Transverse colon (tissue), 4 donors: ENCODE data around the gene ATG7. TPM values are rescaled to one million over a fixed set of nuclear protein-coding genes. Genes with fewer than 3 reads are reported as not detected.
A peak's percentile ranks its signal among the peaks of the same experiment; 100 is the strongest.
"Not testable (repeated sequence)": the region's sequence is repeated elsewhere in the genome, so short reads cannot be mapped to it uniquely, and the experiment has no call there.

Experiments
- DNase-seq: peaks from one replicate; pipeline ENCODE4 v3.0.0-alpha.2; 2019
- H3K27ac ChIP-seq, 4 donors: fragments of 200-600 bp; sonication (generic); 2 replicates each; pipeline ENCODE4 v1.5.1; 2016 to 2018; ENCODE audit warnings: inconsistent platforms in 4 of 4
- H3K27me3 ChIP-seq: fragments of 200-600 bp; sonication (generic); 2 replicates; pipeline ENCODE4 v1.5.1; 2017; ENCODE audit warnings: inconsistent platforms
- H3K36me3 ChIP-seq, 4 donors: fragments of 200-600 bp; sonication (generic); 2 replicates each; pipeline ENCODE4 v1.5.1; 2017 to 2019; ENCODE audit warnings: inconsistent platforms in 4 of 4
- H3K4me1 ChIP-seq, 4 donors: fragments of 200-600 bp; sonication (generic); 2 replicates each; pipeline ENCODE4 v1.5.1; 2017 to 2020; ENCODE audit warnings: inconsistent platforms in 4 of 4
- H3K4me3 ChIP-seq, 4 donors: fragments of 200-600 bp; sonication (generic); 1 replicate in 1 of 4; 2 replicates in 3 of 4; pipeline versions ENCODE4 v1.5.1 to v1.6.1; 2017 to 2019; ENCODE audit warnings: inconsistent platforms in 4 of 4
- H3K9me3 ChIP-seq, 2 donors: fragments of 200-600 bp; sonication (generic); 2 replicates each; pipeline ENCODE4 v1.5.1; 2017 to 2019; ENCODE audit warnings: inconsistent platforms in 2 of 2
- EP300 ChIP-seq: sonication (generic); formaldehyde crosslinking; IDR thresholded peaks from one replicate; pipeline ENCODE4 v1.6.1; 2017; ENCODE audit warnings: antibody characterized with exemption, low read depth
- POLR2A ChIP-seq: fragments of 450-650 bp; IDR thresholded peaks from one replicate; pipeline ENCODE4 v1.6.1; 2016; ENCODE audit warnings: antibody characterized with exemption, mild to moderate bottlenecking, moderate library complexity
- POLR2AphosphoS5 ChIP-seq, 3 donors: sonication (generic); formaldehyde crosslinking; IDR thresholded peaks; one replicate each; pipeline ENCODE4 v1.6.1; 2016; ENCODE audit warnings: antibody characterized with exemption in 3 of 3
- WGBS, 2 donors: methylation state at CpG; one replicate each; pipeline ENCODE4 v1.1.5; 2018; ENCODE audit warnings: low coverage in 1 of 2; 5-methylcytosine and 5-hydroxymethylcytosine counted together
- in situ Hi-C, 4 donors: fragments of 200-750 bp; cut with MboI; loops; one replicate each; pipeline versions ENCODE4 v1.15.0 to v1.15.1; 2017; ENCODE audit warnings: low sequenced_read_pairs in 3 of 4, low pct_ligation_motif_present in 1 of 4, low pct_unique_long_range_greater_than_20kb in 1 of 4
- intact Hi-C: fragments of 100-400 bp; cut with DNase I; formaldehyde crosslinking; loops from one replicate; pipeline ENCODE4 v1.15.1; 2023; ENCODE audit warnings: low total_unique reads
- total RNA-seq, 4 donors: library from RNA; depleted of rRNA; stranded (reverse); fragments of >200 nt; gene quantifications; one replicate each; pipeline ENCODE4 v1.1.0, GENCODE V29; 2016
- TF ChIP-seq, protein P1 (sequence below), 5 experiments: fragments of 200-600 bp in 3 of 5; fragments of 450-650 bp in 2 of 5; sonication (generic) in 3 of 5; IDR thresholded peaks; 1 replicate in 2 of 5; 2 replicates in 3 of 5; pipeline ENCODE4 v1.5.1; 2016 to 2017; ENCODE audit warnings: antibody characterized with exemption in 5 of 5, inconsistent platforms in 3 of 5, mild to moderate bottlenecking in 2 of 5, moderate library complexity in 1 of 5

The ATG7 gene
- total RNA-seq, 4 donors from 2014 or later: 44.5 to 122 (median 75.0) TPM

DNA sequence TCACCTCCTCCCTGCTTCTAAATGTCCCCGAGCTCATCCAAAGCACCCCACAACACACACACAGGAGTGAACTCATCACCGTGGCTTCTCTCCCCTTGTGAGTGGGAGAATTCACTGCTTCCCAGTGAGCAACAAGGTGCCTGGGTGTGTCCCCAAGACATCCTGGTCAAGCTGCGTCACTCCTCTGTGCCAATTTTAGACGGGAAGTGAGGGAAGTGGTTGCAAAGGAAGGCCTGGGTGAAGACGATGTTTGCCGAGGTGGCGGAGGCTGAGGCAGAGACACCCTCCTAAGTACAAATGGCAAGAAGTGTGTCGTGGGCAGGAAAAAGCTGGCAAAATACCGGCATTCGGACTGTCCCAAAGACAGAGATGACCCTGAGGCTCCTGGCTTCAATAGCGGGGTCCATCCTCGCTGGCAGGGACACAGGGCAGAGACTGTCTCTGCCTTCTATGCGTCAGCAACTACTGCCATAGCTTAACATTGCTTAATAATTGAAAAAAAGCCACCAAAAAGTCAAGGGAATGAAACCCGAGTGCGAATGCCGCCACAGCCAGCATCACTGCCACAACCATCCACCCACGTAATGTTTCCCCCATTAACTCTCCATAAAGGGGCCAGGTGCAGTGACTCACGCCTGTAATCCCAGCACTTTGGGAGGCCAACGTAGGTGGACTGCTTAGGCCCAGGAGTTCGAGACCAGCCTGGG lies 298.7 kb downstream of the ATG7 start:
- H3K27ac ChIP-seq: peak overlapping the region; percentile 77 to 89 (median 84)
- H3K4me3 ChIP-seq: no peak overlapping the region
- H3K36me3 ChIP-seq: no peaks in the 10 kb centered on the region
- no peaks in the 10 kb centered on the region for H3K27me3 ChIP-seq
- WGBS, 2 donors: 83 to 90% methylated on average over 8 to 20 of the region's 20 CpGs
- peaks cover 0 to 26% (median 9%) of the 10 kb centered on the region in 4 donors for H3K4me1 ChIP-seq
- intact Hi-C loops: no loop called here
- DNase-seq: no peak
- no peaks in the 10 kb centered on the region for H3K9me3 ChIP-seq
- in situ Hi-C loops: no loop called here
- no peak for TF ChIP-seq POLR2AphosphoS5 (IDR thresholded peaks at IDR 0.05)

DNA sequence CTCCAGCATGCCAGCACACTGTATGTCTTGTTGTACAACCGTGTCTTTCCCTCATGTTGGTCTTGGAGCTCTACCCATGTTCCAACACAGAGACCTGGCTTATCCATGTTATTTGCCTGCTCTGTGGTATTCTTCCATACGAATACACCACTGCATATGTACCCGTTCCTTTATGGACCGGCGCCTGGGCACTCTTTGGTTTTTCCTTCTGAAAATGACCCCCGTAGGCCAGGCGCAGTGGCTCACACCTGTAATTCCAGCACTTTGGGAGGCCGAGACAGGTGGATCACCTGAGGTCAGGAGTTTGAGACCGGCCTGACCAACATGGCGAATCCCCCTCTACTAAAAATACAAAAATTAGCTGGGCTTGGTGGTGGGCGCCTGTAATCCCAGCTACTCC lies 300.5 kb downstream of the ATG7 start:
- 96% methylated on average over 11 of the region's 11 CpGs; no CpG with 5 or more reads in 1 of the 2 donors for WGBS, 2 donors
- H3K36me3 ChIP-seq, H3K27me3 ChIP-seq, H3K4me3 ChIP-seq, in situ Hi-C loops, H3K9me3 ChIP-seq, DNase-seq, H3K27ac ChIP-seq, intact Hi-C loops: not testable (repeated sequence)
- H3K4me1 ChIP-seq: peaks cover 0 to 26% (median 9%) of the 10 kb centered on the region in 4 donors

DNA sequence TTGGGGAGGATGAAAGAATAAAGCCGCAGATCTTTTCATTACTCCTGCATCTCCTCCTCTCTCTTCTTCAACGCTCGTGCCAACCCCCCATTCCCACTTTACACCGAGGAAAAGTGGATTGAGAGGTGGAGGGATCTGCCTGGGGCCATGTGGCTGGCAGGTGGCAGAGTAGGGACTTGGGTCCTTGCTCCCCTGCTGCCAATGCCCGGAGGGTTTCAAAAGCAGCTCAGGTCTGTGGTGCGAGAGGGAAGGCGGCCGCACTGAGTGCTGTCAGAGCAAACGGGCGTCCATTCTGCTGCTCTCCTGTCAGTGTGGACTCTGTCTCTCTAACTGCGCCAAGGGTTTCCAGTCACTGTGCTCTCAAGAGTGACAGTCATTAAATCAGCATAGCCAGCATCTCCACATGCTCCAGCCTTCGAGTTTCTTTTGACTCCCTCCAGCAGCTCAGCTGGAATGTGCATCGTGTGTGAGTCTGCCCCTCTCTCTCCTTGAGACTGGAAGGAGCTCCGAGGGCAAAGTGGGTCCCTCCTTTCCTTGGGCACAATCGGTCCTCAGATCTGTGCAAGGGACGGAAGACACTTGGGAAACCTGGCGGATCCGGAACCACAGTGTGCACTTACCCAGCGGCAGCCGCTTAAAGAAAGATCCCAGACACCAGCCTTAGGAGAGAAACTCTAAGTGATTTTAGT lies 302.9 kb downstream of the ATG7 start:
- TF ChIP-seq POLR2AphosphoS5 (IDR thresholded peaks at IDR 0.05) (no peak), POLR2A (no peak), EP300 (no peak)
- TF ChIP-seq, protein P1, sequence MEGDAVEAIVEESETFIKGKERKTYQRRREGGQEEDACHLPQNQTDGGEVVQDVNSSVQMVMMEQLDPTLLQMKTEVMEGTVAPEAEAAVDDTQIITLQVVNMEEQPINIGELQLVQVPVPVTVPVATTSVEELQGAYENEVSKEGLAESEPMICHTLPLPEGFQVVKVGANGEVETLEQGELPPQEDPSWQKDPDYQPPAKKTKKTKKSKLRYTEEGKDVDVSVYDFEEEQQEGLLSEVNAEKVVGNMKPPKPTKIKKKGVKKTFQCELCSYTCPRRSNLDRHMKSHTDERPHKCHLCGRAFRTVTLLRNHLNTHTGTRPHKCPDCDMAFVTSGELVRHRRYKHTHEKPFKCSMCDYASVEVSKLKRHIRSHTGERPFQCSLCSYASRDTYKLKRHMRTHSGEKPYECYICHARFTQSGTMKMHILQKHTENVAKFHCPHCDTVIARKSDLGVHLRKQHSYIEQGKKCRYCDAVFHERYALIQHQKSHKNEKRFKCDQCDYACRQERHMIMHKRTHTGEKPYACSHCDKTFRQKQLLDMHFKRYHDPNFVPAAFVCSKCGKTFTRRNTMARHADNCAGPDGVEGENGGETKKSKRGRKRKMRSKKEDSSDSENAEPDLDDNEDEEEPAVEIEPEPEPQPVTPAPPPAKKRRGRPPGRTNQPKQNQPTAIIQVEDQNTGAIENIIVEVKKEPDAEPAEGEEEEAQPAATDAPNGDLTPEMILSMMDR (IDR thresholded peaks at IDR 0.05): no peak

DNA sequence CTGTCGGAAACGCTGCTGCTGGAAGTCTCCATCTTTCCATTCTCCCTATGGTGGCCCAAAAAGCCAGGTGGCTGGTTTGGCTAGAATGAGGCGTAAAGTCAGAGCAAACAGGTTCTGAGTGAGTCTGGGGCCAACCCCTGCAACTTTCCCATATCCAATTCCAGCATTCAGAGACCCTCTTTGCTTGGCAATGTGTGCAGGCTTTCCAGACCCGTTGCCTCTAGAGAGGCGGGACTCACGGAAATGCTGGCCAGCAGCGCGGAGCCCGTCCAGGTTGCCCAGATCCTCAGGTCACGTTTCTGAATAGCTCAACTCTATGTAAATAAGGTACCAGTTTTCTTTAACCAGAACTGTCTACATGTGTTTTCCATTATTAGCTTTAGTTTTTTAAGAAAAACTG lies 303.5 kb downstream of the ATG7 start:
- TF ChIP-seq EP300: no peak
- TF ChIP-seq, protein P1 (IDR thresholded peaks at IDR 0.05): no peak
- no peak for TF ChIP-seq POLR2AphosphoS5 (IDR thresholded peaks at IDR 0.05)
- TF ChIP-seq POLR2A: no peak
- Histone ChIP-seq H3K36me3 (peaks cover 0 to 6% (median 0%) of the 10 kb centered on the region in 4 donors), H3K9me3 (no peaks in the 10 kb centered on the region), H3K4me3 (no peak overlapping the region), H3K4me1 (peaks cover 0 to 10% (median 2%) of the 10 kb centered on the region in 4 donors), H3K27me3 (no peaks in the 10 kb centered on the region), H3K27ac (no peak overlapping the region)
- DNase-seq: no peak
- intact Hi-C loops: no loop called here
- WGBS, 2 donors: 92% methylated on average over 5 to 10 of the region's 10 CpGs
- in situ Hi-C loops: no loop called here

More for the DNA sequence above, 302.9 kb downstream of the ATG7 start:
- Histone ChIP-seq H3K4me3 (no peak overlapping the region), H3K9me3 (no peaks in the 10 kb centered on the region), H3K36me3 (peaks cover 0 to 2% (median 0%) of the 10 kb centered on the region in 4 donors), H3K27me3 (no peaks in the 10 kb centered on the region), H3K27ac (no peak overlapping the region), H3K4me1 (peaks cover 0 to 10% (median 3%) of the 10 kb centered on the region in 4 donors)
- DNase-seq: no peak
- WGBS, 2 donors: 74 to 90% methylated on average over 9 to 20 of the region's 20 CpGs
- in situ Hi-C loops (no loop called here), intact Hi-C loops (no loop called here)

DNA sequence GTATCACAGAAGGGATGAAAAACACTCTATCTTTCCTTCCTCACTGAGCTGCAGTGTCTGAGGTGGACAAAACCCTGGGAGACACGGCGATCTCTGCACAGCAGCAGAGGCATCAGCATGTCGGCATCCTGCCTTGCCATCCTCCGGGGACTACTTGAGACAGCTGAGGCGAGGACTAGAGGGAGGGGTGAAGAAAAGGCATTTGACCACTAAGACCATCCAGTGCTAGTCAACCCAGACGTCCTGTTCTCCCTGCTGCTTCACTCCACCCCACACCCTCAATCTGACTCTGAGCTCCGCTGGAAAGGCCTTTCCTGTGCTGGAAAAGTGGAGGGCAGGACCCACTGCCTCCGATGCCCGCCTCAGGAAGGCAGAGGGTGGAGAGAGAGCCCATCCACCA lies 304.3 kb downstream of the ATG7 start:
- Histone ChIP-seq H3K27me3 (no peaks in the 10 kb centered on the region), H3K4me1 (peaks cover 5 to 14% (median 7%) of the 10 kb centered on the region in 4 donors), H3K27ac (no peak overlapping the region), H3K36me3 (peaks cover 0 to 6% (median 0%) of the 10 kb centered on the region in 4 donors), H3K4me3 (no peak overlapping the region), H3K9me3 (no peaks in the 10 kb centered on the region)
- in situ Hi-C loops: no loop called here
- no peak for DNase-seq
- TF ChIP-seq POLR2AphosphoS5 (IDR thresholded peaks at IDR 0.05): no peak
- TF ChIP-seq, protein P1 (IDR thresholded peaks at IDR 0.05): no peak
- intact Hi-C loops: no loop called here
- 71 to 88% methylated on average over 5 to 9 of the region's 9 CpGs for WGBS, 2 donors
